HepG2 (cell line): Measurements from ENCODE around the gene HNRNPUL2. TPM values are rescaled to one million over a fixed set of nuclear protein-coding genes. Genes with fewer than 3 reads are reported as not detected.
A peak's percentile ranks its signal among the peaks of the same experiment; 100 is the strongest.

Experiments
- ARHGAP35 ChIP-seq: sonication (generic); formaldehyde crosslinking; IDR thresholded peaks from 2 replicates; pipeline ENCODE4 v1.9.0; 2022; ENCODE audit warnings: mild to moderate bottlenecking, inconsistent platforms, moderate library complexity, missing genetic modification reagents, borderline replicate concordance
- ARNT2 ChIP-seq: sonication (generic); formaldehyde crosslinking; IDR thresholded peaks from 2 replicates; pipeline ENCODE4 v1.8.0; 2022; ENCODE audit warnings: mild to moderate bottlenecking, low read depth, missing genetic modification reagents, moderate library complexity
- ATF1 ChIP-seq: IDR thresholded peaks from 2 replicates; pipeline ENCODE4 v1.6.1; 2016; ENCODE audit warnings: mild to moderate bottlenecking, control low read depth
- E2F5 ChIP-seq: sonication (generic); formaldehyde crosslinking; conservative IDR thresholded peaks from 2 replicates; pipeline ENCODE4 v1.4.0; 2020; ENCODE audit warnings: missing genetic modification reagents
- ELF1 ChIP-seq: sonication (generic); formaldehyde crosslinking; IDR thresholded peaks from 2 replicates; pipeline ENCODE4 v1.4.0; 2020; ENCODE audit warnings: missing genetic modification reagents
- HOXA3 ChIP-seq: sonication (generic); formaldehyde crosslinking; IDR thresholded peaks from 2 replicates; pipeline ENCODE4 v1.5.0; 2020; ENCODE audit warnings: missing genetic modification reagents
- MEIS2 ChIP-seq: sonication (generic); formaldehyde crosslinking; IDR thresholded peaks from 2 replicates; pipeline ENCODE4 v1.9.0; 2021; ENCODE audit warnings: mild to moderate bottlenecking, missing genetic modification reagents
- PCBP1 ChIP-seq: fragments of 200-400 bp; formaldehyde crosslinking; IDR thresholded peaks from 2 replicates; pipeline ENCODE4 v1.6.1; 2017; ENCODE audit warnings: mild to moderate bottlenecking, low read depth, low read length, borderline replicate concordance
- REST ChIP-seq, 2 experiments: IDR thresholded peaks; 2 replicates each; pipeline ENCODE4 v1.6.1; 2011 to 2012; ENCODE audit warnings: low read length in 2 of 2, borderline replicate concordance in 1 of 2, low read depth in 1 of 2, mild to moderate bottlenecking in 1 of 2, moderate library complexity in 1 of 2
- TAF15 ChIP-seq: fragments of 200-400 bp; formaldehyde crosslinking; IDR thresholded peaks from one replicate; pipeline ENCODE4 v1.6.1; 2018; ENCODE audit warnings: mild to moderate bottlenecking, low read depth, low read length; ENCODE audit not compliant: poor library complexity, severe bottlenecking
- ZBTB20 ChIP-seq: sonication (generic); formaldehyde crosslinking; IDR thresholded peaks from 2 replicates; pipeline ENCODE4 v1.8.1; 2023; ENCODE audit warnings: missing genetic modification reagents, low read depth, mild to moderate bottlenecking, borderline replicate concordance
- ZBTB25 ChIP-seq: IDR thresholded peaks from 2 replicates; pipeline ENCODE4 v1.6.1; 2018; ENCODE audit warnings: missing genetic modification reagents
- ZBTB33 ChIP-seq: sonication (generic); formaldehyde crosslinking; IDR thresholded peaks from 2 replicates; pipeline ENCODE4 v1.4.0; 2020; ENCODE audit warnings: missing genetic modification reagents
- ZNF598 ChIP-seq: sonication (generic); formaldehyde crosslinking; IDR thresholded peaks from 2 replicates; pipeline ENCODE4 v1.5.1; 2020; ENCODE audit warnings: mild to moderate bottlenecking, missing genetic modification reagents, borderline replicate concordance
- ZNF607 ChIP-seq: sonication (generic); formaldehyde crosslinking; IDR thresholded peaks from 2 replicates; pipeline ENCODE4 v1.5.1; 2020; ENCODE audit warnings: missing genetic modification reagents, mild to moderate bottlenecking, borderline replicate concordance
- ZNF781 ChIP-seq: sonication (generic); formaldehyde crosslinking; IDR thresholded peaks from 2 replicates; pipeline ENCODE4 v1.5.1; 2020; ENCODE audit warnings: borderline replicate concordance, mild to moderate bottlenecking, missing genetic modification reagents; ENCODE audit errors: not compliant biosample characterization
- polyA plus RNA-seq, 8 experiments: library from polyadenylated mRNA; depleted of rRNA in 3 of 8; stranded (reverse) in 7 of 8; unstranded in 1 of 8; fragments of >200 nt; fragmentation: Illumina TruSeq in 4 of 8; extraction: Trizol in 4 of 8; gene quantifications; 2 replicates each; pipeline versions ENCODE4 v1.2.1 to v1.2.3, GENCODE V29; 2011 to 2016; ENCODE audit warnings: low read depth in 4 of 8, missing spikeins in 1 of 8, mixed read lengths in 1 of 8; ENCODE audit not compliant: insufficient read depth in 1 of 8
- total RNA-seq, 5 experiments: library from RNA; depleted of rRNA; stranded (reverse); fragments of >200 nt; fragmentation: Illumina TruSeq; extraction: Trizol; gene quantifications; 2 replicates each; pipeline ENCODE4 v1.2.3, GENCODE V29; 2016; ENCODE audit warnings: low read depth in 1 of 5

The HNRNPUL2 gene
- total and polyA plus RNA-seq, 2 of the 13 experiments (the other 11 are each of a cell fraction or from before 2014, with no cell fraction given) = 8.4 to 9.6 TPM

GRCh38 chr11:62678770-62679696 lies 48.2 kb downstream of the HNRNPUL2 start, which contains the start of gene UBXN1 (continued):
- TF ChIP-seq ARNT2 (peak; percentile 58; the same call in 1 of the 2 replicates), ZBTB33 (CRISPR knock-in tag) (peak; percentile 9; the same call in 1 of the 2 replicates), E2F5 (no peak), ZNF781 (CRISPR knock-in tag) (peak; percentile 27), ZBTB25 (0 out of 2 replicates have a peak, but pooled peaks have one; percentile 39), MEIS2 (peak; percentile 45; the same call in 1 of the 2 replicates), ZBTB20 (CRISPR knock-in tag) (0 out of 2 replicates have a peak, but pooled peaks have one; percentile 36), REST (IDR thresholded peaks at IDR 0.05; ENCODE audit: borderline replicate concordance in 1 of 2, low read depth in 1 of 2, low read length in 2 of 2) (peak in 1 of 2 experiments; percentile 51; a peak in 1 of 4 replicates), ZNF598 (CRISPR knock-in tag) (peak; percentile 74), TAF15 (peak; percentile 77), ELF1 (CRISPR knock-in tag) (peak; percentile 95), ZNF607 (CRISPR knock-in tag) (no peak; the same call in 1 of the 2 replicates), HOXA3 (CRISPR knock-in tag) (peak; percentile 82; the same call in 1 of the 2 replicates), ATF1 (no peak), PCBP1 (peak; percentile 84; the same call in 1 of the 2 replicates), ARHGAP35 (CRISPR knock-in tag) (0 out of 2 replicates have a peak, but pooled peaks have one; percentile 55)
